NT2/D1 (cell line): Measurements from ENCODE around the gene HOXA9.
A peak's percentile ranks its signal among the peaks of the same experiment; 100 is the strongest.

Experiments
- DNase-seq: peaks from one replicate; pipeline ENCODE4 v3.0.0-alpha.2; 2011; ENCODE audit warnings: low read depth, low spot score
- H3K27me3 ChIP-seq: 2 replicates; pipeline ENCODE4 v1.6.0; 2011; ENCODE audit warnings: mild to moderate bottlenecking; ENCODE audit not compliant: insufficient read length, insufficient read depth
- H3K36me3 ChIP-seq: 2 replicates; pipeline ENCODE4 v1.6.1; 2011; ENCODE audit warnings: mild to moderate bottlenecking, low read length, mixed read lengths; ENCODE audit not compliant: insufficient read depth, insufficient read length
- H3K4me1 ChIP-seq: 2 replicates; pipeline ENCODE4 v1.5.1; 2011; ENCODE audit not compliant: insufficient read depth, insufficient read length
- H3K4me3 ChIP-seq: 2 replicates; pipeline ENCODE4 v1.5.1; 2011; ENCODE audit warnings: low read depth; ENCODE audit not compliant: insufficient read length
- H3K9ac ChIP-seq: 2 replicates; pipeline ENCODE4 v1.6.0; 2011; ENCODE audit warnings: low read depth; ENCODE audit not compliant: insufficient read length
- H3K9me3 ChIP-seq: 2 replicates; pipeline ENCODE4 v1.5.1; 2011; ENCODE audit warnings: mild to moderate bottlenecking, low read length; ENCODE audit not compliant: insufficient read depth
- SUZ12 ChIP-seq: IDR thresholded peaks from 2 replicates; pipeline ENCODE4 v1.6.1; 2011; ENCODE audit not compliant: insufficient read length, insufficient read depth; ENCODE audit errors: extremely low read depth
- YY1 ChIP-seq: IDR thresholded peaks from 2 replicates; pipeline ENCODE4 v1.6.1; 2011; ENCODE audit not compliant: insufficient read length, insufficient read depth
- ZNF274 ChIP-seq: IDR thresholded peaks from 2 replicates; pipeline ENCODE4 v1.6.1; 2011; ENCODE audit warnings: mild to moderate bottlenecking, low read depth, low read length

The HOXA9 gene

GRCh38 chr7:27185013-27185853 is 19.9 kb upstream of the HOXA9 start, which contains the start of gene HOXA11:
Gene HOXA11 (minus strand): TSS chr7:27185232. CDS start chr7:27185144, 88 bp downstream.
- Histone ChIP-seq H3K27me3 (peaks cover 100% of the 10 kb centered on the region), H3K36me3 (no peaks in the 10 kb centered on the region), H3K4me1 (peaks cover 28% of the 10 kb centered on the region), H3K4me3 (peak within 1 kb of the TSS; percentile 23), H3K9ac (peak within 1 kb of the TSS; percentile 42), H3K9me3 (no peaks in the 10 kb centered on the region)
- no peak for DNase-seq
- TF ChIP-seq SUZ12 (peak; percentile 0), ZNF274 (no peak)

- H3K27me3 ChIP-seq = peaks cover 100% of the 10 kb centered on the region
- H3K4me3 ChIP-seq = peak overlapping the region; percentile 23
- no peaks in the 10 kb centered on the region for H3K36me3 ChIP-seq
- TF ChIP-seq SUZ12 = peak; percentile 46
- no peak for TF ChIP-seq YY1
- no peak for DNase-seq
- H3K9ac ChIP-seq = peak overlapping the region; percentile 42
- no peaks in the 10 kb centered on the region for H3K9me3 ChIP-seq
- peaks cover 27% of the 10 kb centered on the region for H3K4me1 ChIP-seq
These were observed 19.1 kb upstream of the HOXA9 start for GRCh38 chr7:27184337-27185012.

GRCh38 chr7:27183682-27184336 is 18.5 kb upstream of the HOXA9 start:
- TF ChIP-seq SUZ12 (peak; percentile 78), YY1 (no peak)
- DNase-seq = no peak
- Histone ChIP-seq H3K4me1 (peaks cover 22% of the 10 kb centered on the region), H3K4me3 (peak overlapping the region; percentile 23), H3K9ac (peak overlapping the region; percentile 18), H3K9me3 (no peaks in the 10 kb centered on the region), H3K36me3 (no peaks in the 10 kb centered on the region), H3K27me3 (peaks cover 100% of the 10 kb centered on the region)

- no peak for DNase-seq
- no peak overlapping the region for H3K4me3 ChIP-seq
- no peaks in the 10 kb centered on the region for H3K36me3 ChIP-seq
- peaks cover 19% of the 10 kb centered on the region for H3K4me1 ChIP-seq
- H3K27me3 ChIP-seq = peaks cover 100% of the 10 kb centered on the region
- no peaks in the 10 kb centered on the region for H3K9me3 ChIP-seq
- no peak overlapping the region for H3K9ac ChIP-seq
- TF ChIP-seq YY1 = no peak
- TF ChIP-seq SUZ12 = peak; percentile 69
These were observed 17.7 kb upstream of the HOXA9 start for GRCh38 chr7:27182861-27183681.

- Histone ChIP-seq H3K9me3 (no peaks in the 10 kb centered on the region), H3K36me3 (no peaks in the 10 kb centered on the region), H3K4me3 (no peak overlapping the region), H3K4me1 (peaks cover 14% of the 10 kb centered on the region), H3K27me3 (peaks cover 100% of the 10 kb centered on the region), H3K9ac (no peak overlapping the region)
- no peak for TF ChIP-seq YY1
- no peak for TF ChIP-seq SUZ12
- no peak for TF ChIP-seq ZNF274
- no peak for DNase-seq
These were observed 17.0 kb upstream of the HOXA9 start for GRCh38 chr7:27182285-27182841.

GRCh38 chr7:27181795-27182275 is 16.5 kb upstream of the HOXA9 start:
- H3K9me3 ChIP-seq = no peaks in the 10 kb centered on the region
- H3K4me3 ChIP-seq = no peak overlapping the region
- H3K27me3 ChIP-seq = peaks cover 100% of the 10 kb centered on the region
- H3K4me1 ChIP-seq = peaks cover 14% of the 10 kb centered on the region
- TF ChIP-seq SUZ12 (peak; percentile 27), YY1 (no peak)
- H3K36me3 ChIP-seq = no peaks in the 10 kb centered on the region
- H3K9ac ChIP-seq = no peak overlapping the region
- no peak for DNase-seq
